ENCODE results near the gene SMCHD1. TPM values are rescaled to one million over a fixed set of nuclear protein-coding genes. Genes with fewer than 3 reads are reported as not detected.

SMCHD1 gene
- total RNA-seq, 2 donors from 2014 or later: 61.8 to 72.5 TPM

DNA sequence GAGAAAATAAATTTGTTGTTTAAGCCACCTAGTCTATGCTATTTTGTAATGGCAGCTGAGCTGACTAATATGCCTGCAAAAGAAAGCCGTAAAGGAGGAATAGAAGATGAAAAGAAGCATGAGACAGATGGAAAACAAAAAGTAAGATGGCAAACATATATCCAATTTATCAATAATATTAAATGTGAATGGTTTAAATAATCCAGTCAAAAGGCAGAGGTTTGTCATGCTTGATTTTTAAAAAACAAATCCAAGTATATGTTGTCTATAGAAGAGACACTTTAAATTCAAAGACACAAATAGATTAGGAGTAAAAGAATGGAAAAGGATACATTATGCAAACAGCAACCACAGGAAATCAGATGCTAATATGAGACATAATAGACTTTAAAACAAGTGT, 155.9 kb downstream of the SMCHD1 start:
- no peak for DNase-seq
- Histone ChIP-seq H3K4me3 (ENCODE audit: low read length) (no peak overlapping the region), H3K27ac (ENCODE audit: low read depth, low read length) (no peak overlapping the region), H3K9ac (ENCODE audit: extremely low read depth, low read length, poor library complexity, severe bottlenecking) (no peak overlapping the region), H3K36me3 (ENCODE audit: control insufficient read depth, insufficient read depth, low read length) (no peaks in the 10 kb centered on the region), H3K4me1 (ENCODE audit: control insufficient read depth, insufficient read depth, low read length) (no peaks in the 10 kb centered on the region), H3K9me3 (ENCODE audit: control insufficient read depth, low read length) (peaks cover 31% of the 10 kb centered on the region), H3K27me3 (ENCODE audit: control insufficient read depth, insufficient read depth, low read length, poor library complexity, severe bottlenecking) (no peaks in the 10 kb centered on the region)
- Mint-ChIP-seq H3K4me1 (peaks cover under 1% of the 10 kb centered on the region), H3K36me3 (ENCODE audit: low read depth) (peaks cover 12% of the 10 kb centered on the region), H3K9me3 (peaks cover 55% of the 10 kb centered on the region), H3K27me3 (ENCODE audit: insufficient read depth) (no peaks in the 10 kb centered on the region), H3K4me3 (no peak overlapping the region), H3K27ac (no peak overlapping the region)
- TF ChIP-seq, protein P1, sequence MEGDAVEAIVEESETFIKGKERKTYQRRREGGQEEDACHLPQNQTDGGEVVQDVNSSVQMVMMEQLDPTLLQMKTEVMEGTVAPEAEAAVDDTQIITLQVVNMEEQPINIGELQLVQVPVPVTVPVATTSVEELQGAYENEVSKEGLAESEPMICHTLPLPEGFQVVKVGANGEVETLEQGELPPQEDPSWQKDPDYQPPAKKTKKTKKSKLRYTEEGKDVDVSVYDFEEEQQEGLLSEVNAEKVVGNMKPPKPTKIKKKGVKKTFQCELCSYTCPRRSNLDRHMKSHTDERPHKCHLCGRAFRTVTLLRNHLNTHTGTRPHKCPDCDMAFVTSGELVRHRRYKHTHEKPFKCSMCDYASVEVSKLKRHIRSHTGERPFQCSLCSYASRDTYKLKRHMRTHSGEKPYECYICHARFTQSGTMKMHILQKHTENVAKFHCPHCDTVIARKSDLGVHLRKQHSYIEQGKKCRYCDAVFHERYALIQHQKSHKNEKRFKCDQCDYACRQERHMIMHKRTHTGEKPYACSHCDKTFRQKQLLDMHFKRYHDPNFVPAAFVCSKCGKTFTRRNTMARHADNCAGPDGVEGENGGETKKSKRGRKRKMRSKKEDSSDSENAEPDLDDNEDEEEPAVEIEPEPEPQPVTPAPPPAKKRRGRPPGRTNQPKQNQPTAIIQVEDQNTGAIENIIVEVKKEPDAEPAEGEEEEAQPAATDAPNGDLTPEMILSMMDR (conservative IDR thresholded peaks at IDR 0.05): no peak
- WGBS, 2 experiments (ENCODE audit: insufficient coverage in 1 of 2, insufficient read length in 1 of 2): 80 to 100% methylated on average over 1 of the region's 1 CpG

DNA sequence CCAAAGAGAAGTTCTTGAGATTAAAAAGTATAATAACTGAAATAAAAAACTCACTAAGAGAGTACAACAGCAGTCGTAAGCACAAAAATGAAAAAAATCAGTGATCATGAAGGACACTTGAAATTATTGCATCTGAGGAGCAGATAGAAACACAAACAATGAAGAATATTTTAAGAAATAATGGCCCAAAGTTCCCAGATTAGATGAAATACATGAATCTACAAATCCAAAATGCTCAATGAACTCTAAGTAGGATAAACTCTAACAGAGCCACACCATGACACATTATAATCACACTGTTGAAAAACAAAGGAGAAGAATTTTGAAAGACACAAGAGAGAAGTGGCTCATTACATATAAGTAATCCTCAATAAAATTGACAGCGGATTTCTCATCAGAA, 159.4 kb downstream of the SMCHD1 start:
- DNase-seq: no peak
- no peak overlapping the region for H3K27ac ChIP-seq (ENCODE audit: low read depth, low read length)
- Mint-ChIP-seq H3K27me3 (ENCODE audit: insufficient read depth) (no peaks in the 10 kb centered on the region), H3K4me1 (peaks cover 2% of the 10 kb centered on the region), H3K27ac (no peak overlapping the region), H3K4me3 (no peak overlapping the region), H3K9me3 (peaks cover 57% of the 10 kb centered on the region), H3K36me3 (ENCODE audit: low read depth) (no peaks in the 10 kb centered on the region)
- no peak overlapping the region for H3K4me3 ChIP-seq (ENCODE audit: low read length)
- WGBS, 2 experiments (ENCODE audit: insufficient coverage in 1 of 2, insufficient read length in 1 of 2): 100% methylated on average over 1 to 2 of the region's 2 CpGs
- TF ChIP-seq, protein P1 (conservative IDR thresholded peaks at IDR 0.05): no peak
- no peak overlapping the region for H3K9ac ChIP-seq (ENCODE audit: extremely low read depth, low read length, poor library complexity, severe bottlenecking)
- peaks cover 23% of the 10 kb centered on the region for H3K9me3 ChIP-seq (ENCODE audit: control insufficient read depth, low read length)
- no peaks in the 10 kb centered on the region for H3K27me3 ChIP-seq (ENCODE audit: control insufficient read depth, insufficient read depth, low read length, poor library complexity, severe bottlenecking)
- H3K36me3 ChIP-seq (ENCODE audit: control insufficient read depth, insufficient read depth, low read length): no peaks in the 10 kb centered on the region
- H3K4me1 ChIP-seq (ENCODE audit: control insufficient read depth, insufficient read depth, low read length): no peaks in the 10 kb centered on the region

DNA sequence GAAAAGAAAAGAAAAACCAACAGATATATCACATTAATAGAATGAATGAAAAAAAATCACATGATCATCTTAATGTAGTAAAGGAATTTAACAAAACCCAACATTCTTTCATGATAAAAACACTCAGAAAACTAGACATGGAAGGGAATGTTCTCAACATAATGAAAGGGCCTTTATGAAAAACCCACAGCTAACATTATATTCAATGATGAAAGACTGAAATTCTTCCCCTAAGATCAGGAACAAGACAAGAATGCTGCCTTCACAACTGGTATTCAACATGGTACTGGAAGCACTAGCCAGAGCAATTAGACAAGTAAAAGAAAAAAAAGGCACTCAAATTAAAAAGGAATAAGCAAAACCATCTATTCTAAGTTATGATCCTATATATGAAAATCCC, 162.8 kb downstream of the SMCHD1 start:
- H3K4me1 Mint-ChIP-seq: peaks cover 2% of the 10 kb centered on the region
- no peak for DNase-seq
- no peak overlapping the region for H3K27ac Mint-ChIP-seq
- no peaks in the 10 kb centered on the region for H3K27me3 Mint-ChIP-seq (ENCODE audit: insufficient read depth)
- Histone ChIP-seq H3K9me3 (ENCODE audit: control insufficient read depth, low read length) (peaks cover 11% of the 10 kb centered on the region), H3K27me3 (ENCODE audit: control insufficient read depth, insufficient read depth, low read length, poor library complexity, severe bottlenecking) (no peaks in the 10 kb centered on the region), H3K9ac (ENCODE audit: extremely low read depth, low read length, poor library complexity, severe bottlenecking) (no peak overlapping the region), H3K4me3 (ENCODE audit: low read length) (no peak overlapping the region), H3K36me3 (ENCODE audit: control insufficient read depth, insufficient read depth, low read length) (no peaks in the 10 kb centered on the region), H3K4me1 (ENCODE audit: control insufficient read depth, insufficient read depth, low read length) (no peaks in the 10 kb centered on the region), H3K27ac (ENCODE audit: low read depth, low read length) (no peak overlapping the region)
- peaks cover 37% of the 10 kb centered on the region for H3K9me3 Mint-ChIP-seq
- no peaks in the 10 kb centered on the region for H3K36me3 Mint-ChIP-seq (ENCODE audit: low read depth)
- H3K4me3 Mint-ChIP-seq: no peak overlapping the region
- TF ChIP-seq, protein P1 (conservative IDR thresholded peaks at IDR 0.05): no peak
